ENCODE results near the gene TTLL9.

DNA sequence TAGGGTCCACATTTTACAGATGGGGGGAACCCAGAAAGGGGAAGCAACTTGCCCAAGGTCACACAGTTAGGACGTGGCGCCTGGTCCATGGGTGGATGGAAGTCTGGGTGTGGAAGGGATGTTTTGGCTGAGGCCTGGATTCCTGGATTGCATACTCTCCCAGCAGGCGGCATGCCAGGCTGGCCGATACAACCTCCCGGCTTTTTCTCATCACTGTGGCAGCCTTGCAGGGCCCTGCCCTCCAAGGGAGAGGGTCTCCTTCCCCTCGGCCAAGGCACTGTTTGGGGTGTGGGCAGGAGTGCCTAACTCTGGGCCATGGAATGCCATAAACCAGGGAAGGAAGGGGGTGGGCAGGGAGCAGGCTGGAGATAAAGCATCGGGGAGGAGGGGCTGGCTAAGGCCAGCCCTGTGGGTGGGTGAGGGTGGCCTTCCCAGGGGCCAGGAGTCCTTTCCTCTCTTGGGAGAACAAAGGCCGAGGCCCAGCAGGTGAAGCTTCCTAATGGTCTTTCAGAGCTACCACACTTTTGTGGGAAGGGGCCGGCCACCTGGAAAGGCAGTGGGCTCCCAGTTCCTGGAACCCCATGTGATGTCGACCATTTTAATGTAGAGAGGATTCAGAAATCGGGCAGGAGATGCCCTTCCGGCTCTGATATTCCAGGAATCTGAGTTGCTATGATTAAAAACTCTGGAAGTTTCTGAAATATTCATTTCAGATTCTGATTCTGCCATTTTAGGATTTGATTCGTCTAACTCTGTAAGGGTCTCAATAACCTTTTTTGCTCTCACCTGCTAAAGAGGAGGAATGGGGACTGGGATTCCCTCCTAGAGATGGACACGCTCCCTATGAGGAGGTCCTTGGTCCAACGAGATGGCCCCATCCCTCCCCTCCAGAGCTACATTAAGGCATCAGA is 29.3 kb upstream of the TTLL9 start:
- TF ChIP-seq YY1 (IDR thresholded peaks at IDR 0.05; ENCODE audit: low read depth) (no peak), RAD21 (IDR thresholded peaks at IDR 0.05; ENCODE audit: low read depth) (no peak), TAF1 (IDR thresholded peaks at IDR 0.05; ENCODE audit: low read depth) (no peak), EP300 (IDR thresholded peaks at IDR 0.05; ENCODE audit: borderline replicate concordance) (peak; percentile 31; the same call in 1 of the 2 replicates), TEAD4 (IDR thresholded peaks at IDR 0.05) (0 out of 2 replicates have a peak, but pooled peaks have one; percentile 44), FOXM1 (IDR thresholded peaks at IDR 0.05; ENCODE audit: borderline replicate concordance, low read depth) (no peak), TCF12 (IDR thresholded peaks at IDR 0.05; ENCODE audit: low read depth) (no peak), CEBPB (IDR thresholded peaks at IDR 0.05) (no peak), CREB1 (IDR thresholded peaks at IDR 0.05; ENCODE audit: low read depth) (no peak)
- TF ChIP-seq, protein P1, sequence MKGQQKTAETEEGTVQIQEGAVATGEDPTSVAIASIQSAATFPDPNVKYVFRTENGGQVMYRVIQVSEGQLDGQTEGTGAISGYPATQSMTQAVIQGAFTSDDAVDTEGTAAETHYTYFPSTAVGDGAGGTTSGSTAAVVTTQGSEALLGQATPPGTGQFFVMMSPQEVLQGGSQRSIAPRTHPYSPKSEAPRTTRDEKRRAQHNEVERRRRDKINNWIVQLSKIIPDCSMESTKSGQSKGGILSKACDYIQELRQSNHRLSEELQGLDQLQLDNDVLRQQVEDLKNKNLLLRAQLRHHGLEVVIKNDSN (IDR thresholded peaks at IDR 0.05) = no peak
